Calu3 (cell line): ENCODE measurements around the gene DRD2. TPM values are rescaled to one million over a fixed set of nuclear protein-coding genes. Genes with fewer than 3 reads are reported as not detected.

Source experiments
- BruUV-seq: library from RNA; stranded (reverse); fragments of 400-500 nt; replicated peaks from 2 replicates; lab custom pipeline; 2021; lab: Mats Ljungman, UMichigan
- CTCF ChIA-PET: fragments of 300-600 bp; sonication (Branson Sonifier 250); formaldehyde crosslinking; loops from one replicate; lab custom pipeline; 2022; ENCODE audit warnings: antibody characterized with exemption; lab: Charles Lee
- DNase-seq: peaks from one replicate; pipeline ENCODE4 v3.0.0; 2022
- H3K27ac Mint-ChIP-seq: one replicate; pipeline ENCODE4 v1.8.0; 2022; ENCODE audit warnings: mixed read lengths; ENCODE audit not compliant: unreplicated experiment
- H3K27me3 Mint-ChIP-seq: one replicate; pipeline ENCODE4 v1.8.0; 2022; ENCODE audit warnings: mixed read lengths; ENCODE audit not compliant: unreplicated experiment
- H3K36me3 Mint-ChIP-seq: one replicate; pipeline ENCODE4 v1.8.0; 2022; ENCODE audit warnings: mild to moderate bottlenecking, moderate library complexity, mixed read lengths; ENCODE audit not compliant: insufficient read depth, unreplicated experiment
- H3K4me1 Mint-ChIP-seq: one replicate; pipeline ENCODE4 v1.8.0; 2022; ENCODE audit warnings: mild to moderate bottlenecking, low read depth, mixed read lengths; ENCODE audit not compliant: unreplicated experiment
- H3K4me3 Mint-ChIP-seq: one replicate; pipeline ENCODE4 v1.8.0; 2022; ENCODE audit warnings: mild to moderate bottlenecking, low read depth, moderate library complexity, mixed read lengths; ENCODE audit not compliant: unreplicated experiment
- H3K9me3 Mint-ChIP-seq: one replicate; pipeline ENCODE4 v1.8.0; 2022; ENCODE audit warnings: low read depth, mixed read lengths; ENCODE audit not compliant: unreplicated experiment
- CTCF ChIP-seq: fragments of 200-600 bp; IDR thresholded peaks from one replicate; pipeline ENCODE4 v1.8.0; 2022; ENCODE audit warnings: antibody characterized with exemption; ENCODE audit not compliant: unreplicated experiment
- intact Hi-C: fragments of 100-400 bp; cut with micrococcal nuclease; formaldehyde crosslinking; loops from one replicate; pipeline ENCODE4 v1.10.0; 2022; ENCODE audit not compliant: unreplicated experiment
- total RNA-seq: library from RNA; stranded (reverse); gene quantifications from 2 replicates; pipeline ENCODE4 v1.2.3, GENCODE V29; 2022

DRD2 gene
- total RNA-seq, 1 experiment from 2014 or later: 0.45 TPM

GRCh38 chr11:113392236-113392921 is 82.8 kb downstream of the DRD2 start:
- CTCF ChIA-PET: no interaction called here
- no peak overlapping the region for H3K4me3 Mint-ChIP-seq
- intact Hi-C loops: no loop called here
- H3K27ac Mint-ChIP-seq: no peak overlapping the region
- H3K27me3 Mint-ChIP-seq: no peaks in the 10 kb centered on the region
- no peak for DNase-seq
- H3K9me3 Mint-ChIP-seq: no peaks in the 10 kb centered on the region
- no peaks in the 10 kb centered on the region for H3K36me3 Mint-ChIP-seq
- BruUV-seq: no TSS peak
- H3K4me1 Mint-ChIP-seq: no peaks in the 10 kb centered on the region
- TF ChIP-seq CTCF: no peak

GRCh38 chr11:113389272-113389671 is 85.9 kb downstream of the DRD2 start:
- H3K4me1 Mint-ChIP-seq: no peaks in the 10 kb centered on the region
- no peak overlapping the region for H3K4me3 Mint-ChIP-seq
- H3K27ac Mint-ChIP-seq: no peak overlapping the region
- DNase-seq: no peak
- H3K9me3 Mint-ChIP-seq: no peaks in the 10 kb centered on the region
- intact Hi-C loops: no loop called here
- no peaks in the 10 kb centered on the region for H3K27me3 Mint-ChIP-seq
- CTCF ChIA-PET: no interaction called here
- TF ChIP-seq CTCF: no peak
- no TSS peak for BruUV-seq
- no peaks in the 10 kb centered on the region for H3K36me3 Mint-ChIP-seq

- intact Hi-C loops: no loop called here
- DNase-seq: peak; percentile 31
- H3K36me3 Mint-ChIP-seq: no peaks in the 10 kb centered on the region
- CTCF ChIA-PET: no interaction called here
- TF ChIP-seq CTCF: no peak
- no peaks in the 10 kb centered on the region for H3K27me3 Mint-ChIP-seq
- no peaks in the 10 kb centered on the region for H3K9me3 Mint-ChIP-seq
- no peak within 1 kb of the TSS for H3K4me3 Mint-ChIP-seq
- no peak within 1 kb of the TSS for H3K27ac Mint-ChIP-seq
- no peaks in the 10 kb centered on the region for H3K4me1 Mint-ChIP-seq
- BruUV-seq: no TSS peak
These were observed 87.5 kb downstream of the DRD2 start, which contains the start of gene ANKK1 for GRCh38 chr11:113387605-113388211. Gene ANKK1 (plus strand): TSS chr11:113387779. CDS start chr11:113387885, 106 bp downstream.

- CTCF ChIA-PET: no interaction called here
- no peak for TF ChIP-seq CTCF
- Mint-ChIP-seq H3K27me3 (no peaks in the 10 kb centered on the region), H3K4me1 (no peaks in the 10 kb centered on the region), H3K4me3 (no peak overlapping the region), H3K27ac (no peak overlapping the region), H3K36me3 (no peaks in the 10 kb centered on the region), H3K9me3 (no peaks in the 10 kb centered on the region)
- no peak for DNase-seq
- intact Hi-C loops: no loop called here
- no TSS peak for BruUV-seq
These were observed 88.3 kb downstream of the DRD2 start for GRCh38 chr11:113386866-113387265.
